ENCODE results near the gene MGAT5. TPM values are rescaled to one million over a fixed set of nuclear protein-coding genes. Genes with fewer than 3 reads are reported as not detected.

Gene MGAT5
- total RNA-seq, 4 donors from 2014 or later = 10.3 to 53.2 (median 27.0) TPM

DNA sequence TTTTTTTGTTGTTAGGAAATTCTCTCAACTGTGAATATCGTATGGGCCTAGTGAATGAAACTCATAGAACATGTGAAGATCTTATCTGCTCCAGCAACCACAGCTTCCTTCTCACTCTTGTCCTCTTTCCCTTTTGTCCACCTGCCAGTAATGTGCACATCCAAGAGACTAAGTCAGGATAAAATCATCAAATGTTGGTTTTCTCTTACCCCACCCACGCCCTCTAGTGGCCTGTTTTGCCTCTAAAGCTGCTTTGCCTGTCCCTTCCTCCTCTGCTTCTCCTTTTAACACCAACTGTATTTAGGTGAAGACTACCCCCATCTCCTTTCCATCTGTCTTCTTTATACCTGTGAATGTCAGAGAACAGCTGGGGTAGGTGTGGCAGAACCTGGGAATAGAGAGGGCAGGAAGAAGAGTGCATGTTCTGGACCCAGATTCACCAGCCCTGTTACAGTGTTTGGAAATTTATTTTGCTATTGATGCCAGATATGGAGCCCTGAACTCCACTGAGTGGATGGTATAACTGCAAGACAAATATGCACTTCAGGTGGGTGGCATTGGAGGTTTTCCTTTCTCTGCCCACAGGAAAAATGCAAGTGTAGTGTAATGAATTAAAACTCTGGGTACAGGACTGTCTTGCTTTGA lies 8.4 kb upstream of the MGAT5 start:
- intact Hi-C loops (cut with DNase I; ENCODE audit: low total_unique reads) = no loop called here
- Histone ChIP-seq H3K36me3 (no peaks in the 10 kb centered on the region), H3K4me1 (no peaks in the 10 kb centered on the region), H3K27ac (no peak overlapping the region), H3K4me3 (no peak overlapping the region), H3K9me3 (no peaks in the 10 kb centered on the region), H3K27me3 (no peaks in the 10 kb centered on the region)
- DNase-seq = peak; percentile 52 to 67
- peak; percentile 42 to 56 (median 50) for TF ChIP-seq CTCF (IDR thresholded peaks at IDR 0.05)
- no peak for TF ChIP-seq POLR2A (IDR thresholded peaks at IDR 0.05)

- no peak for TF ChIP-seq CTCF (IDR thresholded peaks at IDR 0.05)
- TF ChIP-seq POLR2A (IDR thresholded peaks at IDR 0.05) = no peak
- Histone ChIP-seq H3K27ac (no peak overlapping the region), H3K36me3 (no peaks in the 10 kb centered on the region), H3K27me3 (no peaks in the 10 kb centered on the region), H3K4me1 (no peaks in the 10 kb centered on the region), H3K4me3 (no peak overlapping the region), H3K9me3 (no peaks in the 10 kb centered on the region)
- no peak for DNase-seq
- intact Hi-C loops (cut with DNase I; ENCODE audit: low total_unique reads) = no loop called here
Measured at GRCh38 chr2:134246154-134246874, 7.6 kb upstream of the MGAT5 start.

DNA sequence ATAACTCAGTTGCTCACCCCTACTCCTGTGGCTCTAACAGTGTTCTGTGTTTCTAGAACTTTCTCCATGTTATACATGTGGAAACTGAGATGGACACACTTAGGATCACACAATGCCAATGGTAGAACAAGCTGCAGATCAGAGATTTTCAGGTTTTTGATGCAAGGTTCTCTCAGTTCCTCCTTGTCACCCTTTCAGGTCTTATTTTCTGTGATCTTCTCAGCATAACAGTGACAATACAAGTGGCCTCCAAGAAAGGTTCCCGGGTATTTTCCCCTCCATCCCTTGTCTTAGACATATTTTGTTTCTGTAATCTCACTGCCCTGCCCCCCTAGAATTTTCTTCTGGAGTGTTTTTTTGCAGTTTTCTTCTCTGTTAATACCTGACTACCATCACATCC lies 6.2 kb upstream of the MGAT5 start:
- intact Hi-C loops (cut with DNase I; ENCODE audit: low total_unique reads) = no loop called here
- no peak for DNase-seq
- H3K4me1 ChIP-seq = no peaks in the 10 kb centered on the region
- H3K9me3 ChIP-seq = no peaks in the 10 kb centered on the region
- H3K27ac ChIP-seq = no peak overlapping the region
- no peaks in the 10 kb centered on the region for H3K36me3 ChIP-seq
- no peak overlapping the region for H3K4me3 ChIP-seq
- no peaks in the 10 kb centered on the region for H3K27me3 ChIP-seq
- TF ChIP-seq POLR2A (IDR thresholded peaks at IDR 0.05) (no peak), CTCF (IDR thresholded peaks at IDR 0.05) (no peak)

DNA sequence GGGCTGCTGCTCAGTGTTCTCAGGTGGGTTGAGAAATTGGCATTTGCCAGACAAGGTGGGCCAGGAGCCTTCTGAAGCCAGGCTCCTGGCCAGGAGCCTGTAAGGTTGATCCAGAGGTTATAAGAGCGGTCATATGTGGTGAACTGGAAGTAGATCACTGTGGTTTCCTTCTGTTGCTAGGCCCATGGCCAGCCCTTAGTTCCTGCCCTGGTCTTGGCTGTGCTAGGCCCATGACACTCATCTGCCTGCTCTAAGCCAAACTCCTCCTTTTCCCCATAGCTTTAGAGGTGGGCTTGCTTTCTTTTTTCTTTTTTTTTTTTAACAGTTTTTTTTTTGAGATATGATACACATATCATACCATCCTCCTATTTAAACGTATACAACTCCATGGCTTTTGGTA lies 5.0 kb upstream of the MGAT5 start:
- DNase-seq = no peak
- Histone ChIP-seq H3K9me3 (no peaks in the 10 kb centered on the region), H3K4me3 (no peak overlapping the region), H3K27ac (no peak overlapping the region), H3K4me1 (no peaks in the 10 kb centered on the region), H3K27me3 (no peaks in the 10 kb centered on the region), H3K36me3 (no peaks in the 10 kb centered on the region)
- TF ChIP-seq CTCF (IDR thresholded peaks at IDR 0.05) (no peak), POLR2A (IDR thresholded peaks at IDR 0.05) (no peak)
- intact Hi-C loops (cut with DNase I; ENCODE audit: low total_unique reads) = no loop called here

DNA sequence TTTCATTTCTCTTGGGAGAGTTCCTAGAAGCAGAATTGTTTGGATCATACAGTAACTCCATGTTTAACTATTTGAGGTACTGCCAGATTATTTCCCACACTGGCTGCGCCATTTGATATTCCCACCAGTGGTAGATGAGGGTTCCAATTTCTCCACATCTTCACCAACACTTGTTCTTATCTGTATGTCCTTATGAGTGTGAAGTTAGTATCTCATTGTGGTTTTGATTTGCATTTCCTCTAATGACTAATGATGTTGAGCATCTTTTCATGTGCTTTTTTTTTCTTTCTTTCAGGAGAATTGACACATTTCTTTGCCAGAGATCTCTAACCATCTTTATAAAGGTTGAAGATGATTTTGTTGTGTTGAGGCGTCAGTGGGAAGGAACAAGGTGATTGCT lies 4.1 kb upstream of the MGAT5 start:
- intact Hi-C loops (cut with DNase I; ENCODE audit: low total_unique reads) = no loop called here
- H3K27ac ChIP-seq = no peak overlapping the region
- H3K36me3 ChIP-seq = no peaks in the 10 kb centered on the region
- H3K9me3 ChIP-seq = no peaks in the 10 kb centered on the region
- no peak overlapping the region for H3K4me3 ChIP-seq
- TF ChIP-seq CTCF (IDR thresholded peaks at IDR 0.05) (no peak), POLR2A (IDR thresholded peaks at IDR 0.05) (no peak)
- H3K4me1 ChIP-seq = no peaks in the 10 kb centered on the region
- H3K27me3 ChIP-seq = no peaks in the 10 kb centered on the region
- no peak for DNase-seq

All from uterus (tissue), 4 donors.